ENCODE measurements around the gene SH3GL1. TPM values are rescaled to one million over a fixed set of nuclear protein-coding genes. Genes with fewer than 3 reads are reported as not detected.

Gene SH3GL1
- total and polyA plus RNA-seq, 9 of the 15 experiments (the other 6 are each of a cell fraction or from before 2014, with no cell fraction given), result 1.7 to 75.3 (median 25.7) TPM

DNA sequence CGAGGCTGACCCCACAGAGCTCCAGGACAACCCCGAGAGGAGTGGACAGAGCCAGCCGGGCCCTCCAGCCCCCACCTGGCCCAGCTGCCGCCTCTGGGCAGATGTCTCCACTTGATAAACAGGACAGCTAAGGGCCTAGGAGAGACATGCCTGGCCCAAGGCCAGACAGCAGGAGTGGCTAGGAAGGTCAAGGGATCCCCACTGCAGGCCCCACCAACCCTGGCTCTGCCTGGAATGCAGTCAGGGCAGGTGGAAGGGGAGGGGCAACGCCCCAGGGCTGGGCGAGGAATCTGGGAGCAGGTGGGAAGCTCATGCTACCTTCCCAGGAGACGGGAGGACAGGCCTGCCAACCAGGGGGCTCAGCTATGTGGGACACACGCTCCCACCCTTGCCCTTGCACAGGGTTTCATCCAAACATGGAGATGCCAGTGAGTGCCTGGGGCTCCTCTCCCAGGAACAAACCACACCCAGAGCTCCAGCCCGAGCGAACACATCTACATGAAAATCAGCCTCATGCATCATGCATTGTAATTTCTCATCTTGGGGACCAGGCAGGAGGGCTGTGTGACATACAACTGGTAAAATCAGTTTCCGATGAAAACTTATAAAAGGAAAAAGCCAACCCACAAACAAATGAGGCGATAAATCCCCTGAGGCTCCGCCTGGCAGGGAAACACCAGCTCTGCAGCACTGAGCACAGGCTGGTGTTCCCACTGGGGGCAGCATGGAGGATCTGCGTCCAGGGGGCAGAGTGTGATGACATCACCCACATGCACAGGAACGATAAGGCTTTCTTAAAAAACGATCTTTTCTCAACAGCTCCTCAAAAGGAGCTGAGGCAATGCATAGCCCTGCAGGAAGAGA lies 25.0 kb downstream of the SH3GL1 start:
- Histone ChIP-seq H4K20me1 (replicated peaks; ENCODE audit: control insufficient read depth, insufficient read depth, low read length) (peaks cover 11% of the 10 kb centered on the region), H3K79me2 (ENCODE audit: control insufficient read depth, insufficient read depth, low read length) (peaks cover 92% of the 10 kb centered on the region), H3K27ac (ENCODE audit: extremely low read depth, low read depth, low read length) (peak overlapping the region; percentile 99), H3K4me3 (peak overlapping the region; percentile 14; the same call in 1 of the 2 replicates), H3K36me3 (ENCODE audit: control insufficient read depth, insufficient read depth, low read length) (peaks cover 62% of the 10 kb centered on the region; the same call in 2 of the 3 replicates), H3K9ac (ENCODE audit: insufficient read depth in 1 of 2, low read depth in 2 of 2, low read length in 2 of 2) (peak overlapping the region; percentile 93 to 94), H3K9me3 (replicated peaks; ENCODE audit: control insufficient read depth, insufficient read depth, low read depth, low read length) (no peaks in the 10 kb centered on the region), H2AFZ (ENCODE audit: low read depth, low read length) (peak overlapping the region; percentile 27; the same call in 1 of the 2 replicates), H3K27me3 (ENCODE audit: control insufficient read depth in 2 of 2, insufficient read depth in 2 of 2, low read length in 2 of 2) (no peaks in the 10 kb centered on the region), H3K9me1 (ENCODE audit: control insufficient read depth, insufficient read depth, low read length) (no peaks in the 10 kb centered on the region), H3K4me2 (ENCODE audit: insufficient read depth, low read length) (peak overlapping the region; percentile 85), H3K4me1 (replicated peaks in 1 of 2; ENCODE audit: control insufficient read depth in 2 of 2, insufficient read depth in 2 of 2, low read length in 2 of 2) (peaks cover 68 to 88% of the 10 kb centered on the region in 2 experiments)
- ChIA-PET POLR2A (interaction anchor here (0.6 to 5.2 kb wide), 23 partner anchors 7 to 148 kb away, joined by 3 to 46 read pairs (median 5); partner anchors contain the start of genes CHAF1A, HDGFL2, MPND and SH3GL1), CTCF (ENCODE audit: low intra/inter-chr PET ratio) (interaction anchor here (0.9 to 1.4 kb wide), 4 partner anchors 24 to 261 kb away, joined by 3 to 6 read pairs (median 4); partner anchors contain the start of gene SH3GL1)
- FAIRE-seq (peak; percentile 100), DNase-seq (ENCODE audit: extremely low read depth in 1 of 4, low spot score in 3 of 4) (peak; percentile 78 to 95 (median 84)), ATAC-seq (peak; percentile 75)
- in situ Hi-C loops (cut with MboI), result no loop called here
- BruUV-seq (replicated peaks), result no TSS peak
- WGBS (ENCODE audit: insufficient coverage, low coverage, missing lambda C conversion rate), result 1% methylated on average over 14 of the region's 16 CpGs
- intact Hi-C loops (cut with micrococcal nuclease), result loop anchor here (1.0 kb wide), 1 partner anchor 25 kb away; the partner anchor contains the start of gene SH3GL1
- TF ChIP-seq, protein P1, sequence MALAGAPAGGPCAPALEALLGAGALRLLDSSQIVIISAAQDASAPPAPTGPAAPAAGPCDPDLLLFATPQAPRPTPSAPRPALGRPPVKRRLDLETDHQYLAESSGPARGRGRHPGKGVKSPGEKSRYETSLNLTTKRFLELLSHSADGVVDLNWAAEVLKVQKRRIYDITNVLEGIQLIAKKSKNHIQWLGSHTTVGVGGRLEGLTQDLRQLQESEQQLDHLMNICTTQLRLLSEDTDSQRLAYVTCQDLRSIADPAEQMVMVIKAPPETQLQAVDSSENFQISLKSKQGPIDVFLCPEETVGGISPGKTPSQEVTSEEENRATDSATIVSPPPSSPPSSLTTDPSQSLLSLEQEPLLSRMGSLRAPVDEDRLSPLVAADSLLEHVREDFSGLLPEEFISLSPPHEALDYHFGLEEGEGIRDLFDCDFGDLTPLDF (CRISPR knock-in tag; IDR thresholded peaks at IDR 0.05), result no peak
- TF ChIP-seq STAG1 (CRISPR knock-in tag; IDR thresholded peaks at IDR 0.05; ENCODE audit: borderline replicate concordance) (no peak), RB1 (IDR thresholded peaks at IDR 0.05; ENCODE audit: low read depth) (0 out of 2 replicates have a peak, but pooled peaks have one; percentile 27), EP400 (IDR thresholded peaks at IDR 0.05) (peak; percentile 77), PRMT5 (CRISPR knock-in tag; IDR thresholded peaks at IDR 0.05) (no peak), SREBF1 (IDR thresholded peaks at IDR 0.05; ENCODE audit: borderline replicate concordance, low read depth, low read length) (no peak), ELF1 (tag; IDR thresholded peaks at IDR 0.05) (no peak), NR2C2 (CRISPR knock-in tag; IDR thresholded peaks at IDR 0.05) (no peak; the same call in 1 of the 2 replicates), NR2C2 (tag; IDR thresholded peaks at IDR 0.05) (peak; percentile 70; the same call in 1 of the 2 replicates), ARNT (IDR thresholded peaks at IDR 0.05) (peak in 1 of 2 experiments; percentile 68; a peak in 1 of 4 replicates), ZNF197 (CRISPR knock-in tag; IDR thresholded peaks at IDR 0.05; ENCODE audit: low read depth) (peak; percentile 79), NFXL1 (CRISPR knock-in tag; IDR thresholded peaks at IDR 0.05) (no peak)
- TF ChIP-seq, protein P2, sequence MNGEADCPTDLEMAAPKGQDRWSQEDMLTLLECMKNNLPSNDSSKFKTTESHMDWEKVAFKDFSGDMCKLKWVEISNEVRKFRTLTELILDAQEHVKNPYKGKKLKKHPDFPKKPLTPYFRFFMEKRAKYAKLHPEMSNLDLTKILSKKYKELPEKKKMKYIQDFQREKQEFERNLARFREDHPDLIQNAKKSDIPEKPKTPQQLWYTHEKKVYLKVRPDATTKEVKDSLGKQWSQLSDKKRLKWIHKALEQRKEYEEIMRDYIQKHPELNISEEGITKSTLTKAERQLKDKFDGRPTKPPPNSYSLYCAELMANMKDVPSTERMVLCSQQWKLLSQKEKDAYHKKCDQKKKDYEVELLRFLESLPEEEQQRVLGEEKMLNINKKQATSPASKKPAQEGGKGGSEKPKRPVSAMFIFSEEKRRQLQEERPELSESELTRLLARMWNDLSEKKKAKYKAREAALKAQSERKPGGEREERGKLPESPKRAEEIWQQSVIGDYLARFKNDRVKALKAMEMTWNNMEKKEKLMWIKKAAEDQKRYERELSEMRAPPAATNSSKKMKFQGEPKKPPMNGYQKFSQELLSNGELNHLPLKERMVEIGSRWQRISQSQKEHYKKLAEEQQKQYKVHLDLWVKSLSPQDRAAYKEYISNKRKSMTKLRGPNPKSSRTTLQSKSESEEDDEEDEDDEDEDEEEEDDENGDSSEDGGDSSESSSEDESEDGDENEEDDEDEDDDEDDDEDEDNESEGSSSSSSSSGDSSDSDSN (IDR thresholded peaks at IDR 0.05; ENCODE audit: borderline replicate concordance in 1 of 2, low read depth in 2 of 2, low read length in 2 of 2), result peak in 1 of 2 experiments; percentile 64; a peak in 1 of 4 replicates
- TF ChIP-seq, protein P3, sequence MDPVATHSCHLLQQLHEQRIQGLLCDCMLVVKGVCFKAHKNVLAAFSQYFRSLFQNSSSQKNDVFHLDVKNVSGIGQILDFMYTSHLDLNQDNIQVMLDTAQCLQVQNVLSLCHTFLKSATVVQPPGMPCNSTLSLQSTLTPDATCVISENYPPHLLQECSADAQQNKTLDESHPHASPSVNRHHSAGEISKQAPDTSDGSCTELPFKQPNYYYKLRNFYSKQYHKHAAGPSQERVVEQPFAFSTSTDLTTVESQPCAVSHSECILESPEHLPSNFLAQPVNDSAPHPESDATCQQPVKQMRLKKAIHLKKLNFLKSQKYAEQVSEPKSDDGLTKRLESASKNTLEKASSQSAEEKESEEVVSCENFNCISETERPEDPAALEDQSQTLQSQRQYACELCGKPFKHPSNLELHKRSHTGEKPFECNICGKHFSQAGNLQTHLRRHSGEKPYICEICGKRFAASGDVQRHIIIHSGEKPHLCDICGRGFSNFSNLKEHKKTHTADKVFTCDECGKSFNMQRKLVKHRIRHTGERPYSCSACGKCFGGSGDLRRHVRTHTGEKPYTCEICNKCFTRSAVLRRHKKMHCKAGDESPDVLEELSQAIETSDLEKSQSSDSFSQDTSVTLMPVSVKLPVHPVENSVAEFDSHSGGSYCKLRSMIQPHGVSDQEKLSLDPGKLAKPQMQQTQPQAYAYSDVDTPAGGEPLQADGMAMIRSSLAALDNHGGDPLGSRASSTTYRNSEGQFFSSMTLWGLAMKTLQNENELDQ (CRISPR knock-in tag; IDR thresholded peaks at IDR 0.05; ENCODE audit: borderline replicate concordance), result no peak

Data from K562 (cell line).